T-cell (primary cell): ENCODE results near the gene SORL1. TPM values are rescaled to one million over a fixed set of nuclear protein-coding genes. Genes with fewer than 3 reads are reported as not detected.
A peak's percentile ranks its signal among the peaks of the same experiment; 100 is the strongest.

ENCODE experiments used
- ATAC-seq, 4 experiments: fragments of 200-7000 bp in 3 of 4; fragments of 150-1000 bp in 1 of 4; cut with Tn5 transposase; replicated peaks in 1 of 4; 1 replicate in 3 of 4; 2 replicates in 1 of 4; pipeline ENCODE4 v1.10.0; 2021; ENCODE audit warnings: moderate library complexity in 3 of 4, mild to moderate bottlenecking in 2 of 4, moderate number of reproducible peaks in 1 of 4
- CTCF ChIA-PET, 2 donors: fragments of 300-600 bp; sonication (Branson Sonifier 250); formaldehyde crosslinking; loops; one replicate each; lab custom pipeline; 2022; ENCODE audit warnings: antibody characterized with exemption in 2 of 2; lab: Charles Lee
- POLR2A ChIA-PET, 2 donors: fragments of 300-600 bp; sonication (Branson Sonifier 250); formaldehyde crosslinking; loops; one replicate each; lab custom pipeline; 2022; ENCODE audit warnings: antibody characterized with exemption in 2 of 2; lab: Charles Lee
- DNase-seq, 35 experiments: peaks; one replicate each; pipeline versions ENCODE4 v3.0.0 to v3.0.0-alpha.2; 2013 to 2023
- H3K27ac ChIP-seq: one replicate; pipeline ENCODE4 v1.5.1; 2013; ENCODE audit warnings: low read length
- H3K27me3 ChIP-seq, 2 experiments: replicated peaks in 1 of 2; 1 replicate in 1 of 2; 2 replicates in 1 of 2; pipeline versions ENCODE4 v1.6.1 to v1.7.0; 2013; ENCODE audit warnings: low read length in 1 of 2, mixed read lengths in 1 of 2; ENCODE audit not compliant: control insufficient read depth in 2 of 2, insufficient read depth in 2 of 2; ENCODE audit errors: extremely low read depth in 1 of 2
- H3K36me3 ChIP-seq, 2 donors: 1 replicate in 1 of 2; 2 replicates in 1 of 2; pipeline versions ENCODE4 v1.6.1 to v1.7.0; 2013; ENCODE audit warnings: low read length in 1 of 2; ENCODE audit not compliant: control insufficient read depth in 2 of 2, insufficient read depth in 1 of 2; ENCODE audit errors: extremely low read depth in 1 of 2
- H3K4me1 ChIP-seq, 2 experiments: 1 replicate in 1 of 2; 2 replicates in 1 of 2; pipeline versions ENCODE4 v1.6.1 to v1.7.0; 2013; ENCODE audit warnings: low read length in 2 of 2, mixed read lengths in 1 of 2; ENCODE audit not compliant: insufficient read depth in 2 of 2, control insufficient read depth in 1 of 2; ENCODE audit errors: extremely low read depth in 1 of 2
- H3K4me3 ChIP-seq, 2 donors: 1 replicate in 1 of 2; 2 replicates in 1 of 2; pipeline versions ENCODE4 v1.5.1 to v1.7.0; 2013; ENCODE audit warnings: mild to moderate bottlenecking in 2 of 2, low read length in 1 of 2, moderate library complexity in 1 of 2; ENCODE audit not compliant: control insufficient read depth in 1 of 2; ENCODE audit errors: extremely low read depth in 1 of 2
- H3K9me3 ChIP-seq: 2 replicates; pipeline ENCODE4 v1.7.0; 2013
- H3K27ac Mint-ChIP-seq, 2 donors: one replicate each; pipeline ENCODE4 v1.8.0; 2020 to 2021; ENCODE audit warnings: mild to moderate bottlenecking in 2 of 2, mixed read lengths in 2 of 2
- H3K27me3 Mint-ChIP-seq, 2 donors: one replicate each; pipeline ENCODE4 v1.8.0; 2021 to 2022; ENCODE audit warnings: mixed read lengths in 2 of 2
- H3K36me3 Mint-ChIP-seq: one replicate; pipeline ENCODE4 v1.8.0; 2021; ENCODE audit warnings: mixed read lengths
- H3K4me1 Mint-ChIP-seq, 3 donors: one replicate each; pipeline ENCODE4 v1.8.0; 2020 to 2022; ENCODE audit warnings: mixed read lengths in 3 of 3, mild to moderate bottlenecking in 1 of 3
- H3K4me3 Mint-ChIP-seq, 3 donors: one replicate each; pipeline ENCODE4 v1.8.0; 2020 to 2022; ENCODE audit warnings: mild to moderate bottlenecking in 3 of 3, mixed read lengths in 3 of 3, moderate library complexity in 3 of 3
- H3K9me3 Mint-ChIP-seq, 3 donors: one replicate each; pipeline ENCODE4 v1.8.0; 2020 to 2022; ENCODE audit warnings: mixed read lengths in 3 of 3
- whole genome bisulfite sequencing: methylation state at CpG from one replicate; pipeline ENCODE4 v1.1.5; 2013; ENCODE audit warnings: missing lambda C conversion rate; ENCODE audit not compliant: insufficient coverage; 5-methylcytosine and 5-hydroxymethylcytosine counted together
- total RNA-seq, 35 experiments: library from RNA in 6 of 35; stranded (reverse) in 6 of 35; fragments of 120-200 nt in 1 of 35; gene quantifications; one replicate each; pipeline versions ENCODE4 v1.2.1 to v1.2.4 and lab custom pipeline; 2013 to 2026

Gene SORL1
- total RNA-seq, 5 donors from 2014 or later (not counting 1 experiment from before 2014, with no cell fraction given): 361 to 422 (median 392) TPM

DNA sequence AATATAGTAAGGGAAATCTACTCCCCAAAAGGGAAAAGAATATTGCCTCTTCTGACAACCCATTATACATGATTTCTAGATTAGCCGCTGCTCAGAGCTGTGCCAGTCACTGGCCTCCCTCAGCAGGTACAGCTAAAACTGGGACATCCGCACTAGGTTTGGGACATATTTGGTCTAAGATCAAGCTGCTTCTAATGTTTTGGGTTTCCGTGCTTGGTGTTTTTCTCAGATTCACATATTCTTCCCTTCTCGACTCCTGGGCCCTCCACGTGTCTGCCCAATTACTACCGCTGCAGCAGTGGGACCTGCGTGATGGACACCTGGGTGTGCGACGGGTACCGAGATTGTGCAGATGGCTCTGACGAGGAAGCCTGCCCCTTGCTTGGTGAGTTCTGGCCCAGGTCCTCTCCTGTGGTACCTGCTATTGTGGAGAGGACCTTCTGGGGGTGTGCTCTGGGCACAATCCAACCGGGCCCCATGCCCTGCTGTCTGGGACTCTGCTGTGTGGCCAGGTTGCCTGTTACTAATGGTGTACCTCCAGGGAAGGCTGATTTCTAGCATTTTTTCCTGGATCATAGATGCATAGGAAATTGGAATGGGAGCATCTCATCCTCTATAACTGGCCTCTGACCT lies 138.8 kb downstream of the SORL1 start:
- ChIA-PET CTCF (interaction anchor here (0.6 to 2.1 kb wide), 19 partner anchors 9 to 344 kb away, joined by 3 to 15 read pairs (median 3); partner anchors contain the start of gene SC5D (in 1 of the 2)), POLR2A (interaction anchor here in 1 of 2 donors (0.5 kb wide), 1 partner anchor 8 kb away, joined by 3 read pairs; no protein-coding TSS in a partner anchor)
- WGBS: 95% methylated on average over 11 of the region's 12 CpGs
- H3K27ac ChIP-seq: no peak overlapping the region
- ATAC-seq: peak in 3 of 4 experiments; percentile 24 to 40 (median 33)
- no peaks in the 10 kb centered on the region for H3K9me3 Mint-ChIP-seq
- no peaks in the 10 kb centered on the region for H3K9me3 ChIP-seq
- peaks cover 18 to 98% of the 10 kb centered on the region in 2 donors for H3K36me3 ChIP-seq
- H3K4me3 ChIP-seq: no peak overlapping the region
- peaks cover 66% of the 10 kb centered on the region for H3K36me3 Mint-ChIP-seq
- H3K4me1 ChIP-seq: peaks cover 0 to 4% of the 10 kb centered on the region in 2 experiments
- H3K27me3 Mint-ChIP-seq: no peaks in the 10 kb centered on the region
- peak overlapping the region; percentile 54 to 81 for H3K27ac Mint-ChIP-seq
- peaks cover 0 to 20% (median 6%) of the 10 kb centered on the region in 3 donors for H3K4me1 Mint-ChIP-seq
- no peak for DNase-seq
- H3K27me3 ChIP-seq: no peaks in the 10 kb centered on the region
- no peak overlapping the region for H3K4me3 Mint-ChIP-seq

DNA sequence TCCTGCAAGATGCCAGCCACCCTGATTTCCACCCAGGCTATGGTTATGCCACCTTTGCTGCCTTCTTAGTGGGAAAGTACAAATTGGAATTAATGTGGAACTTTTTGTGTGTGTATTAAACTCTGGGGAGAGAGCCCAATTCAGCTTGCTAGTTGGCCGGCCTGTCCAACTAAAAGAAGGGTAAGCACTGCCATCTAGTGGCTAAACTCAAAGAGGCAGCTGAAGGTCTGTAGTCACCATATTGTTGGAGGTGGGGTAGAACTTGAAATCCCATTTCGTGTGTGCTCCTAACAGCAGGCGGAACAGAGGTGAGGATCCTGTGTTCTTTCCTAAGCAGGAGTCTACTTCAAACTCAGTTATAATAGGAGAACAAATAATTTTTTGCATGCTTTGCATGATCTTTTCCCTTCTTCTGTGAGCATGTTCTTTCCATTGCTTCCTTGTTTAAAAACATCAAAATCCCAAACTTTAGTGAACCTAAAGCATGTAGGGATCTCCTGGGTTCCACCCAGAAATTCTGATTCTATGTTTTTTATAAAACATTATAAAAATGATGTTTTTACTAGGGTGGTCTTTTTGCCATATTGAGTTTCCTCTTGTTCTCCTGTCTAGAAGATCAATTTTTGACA lies 139.4 kb downstream of the SORL1 start:
- 0% methylated on average over 1 of the region's 3 CpGs for WGBS
- no peaks in the 10 kb centered on the region for H3K27me3 Mint-ChIP-seq
- H3K27ac ChIP-seq: no peak overlapping the region
- H3K4me1 ChIP-seq: peaks cover 0 to 4% of the 10 kb centered on the region in 2 experiments
- peak overlapping the region; percentile 54 to 66 for H3K27ac Mint-ChIP-seq
- POLR2A ChIA-PET: no interaction called here
- CTCF ChIA-PET: interaction anchor here (0.6 to 2.1 kb wide), 20 partner anchors 8 to 400 kb away, joined by 3 to 15 read pairs (median 3); partner anchors contain the start of gene SC5D (in 1 of the 2)
- H3K36me3 ChIP-seq: peaks cover 24 to 98% of the 10 kb centered on the region in 2 donors
- no peaks in the 10 kb centered on the region for H3K9me3 ChIP-seq
- H3K4me1 Mint-ChIP-seq: peaks cover 0 to 16% (median 6%) of the 10 kb centered on the region in 3 donors
- H3K4me3 ChIP-seq: no peak overlapping the region
- peak; percentile 75 to 84 (median 80) for ATAC-seq
- peak; percentile 31 to 88 (median 58) for DNase-seq
- H3K4me3 Mint-ChIP-seq: no peak overlapping the region
- H3K36me3 Mint-ChIP-seq: peaks cover 64% of the 10 kb centered on the region
- no peaks in the 10 kb centered on the region for H3K9me3 Mint-ChIP-seq
- H3K27me3 ChIP-seq: no peaks in the 10 kb centered on the region

DNA sequence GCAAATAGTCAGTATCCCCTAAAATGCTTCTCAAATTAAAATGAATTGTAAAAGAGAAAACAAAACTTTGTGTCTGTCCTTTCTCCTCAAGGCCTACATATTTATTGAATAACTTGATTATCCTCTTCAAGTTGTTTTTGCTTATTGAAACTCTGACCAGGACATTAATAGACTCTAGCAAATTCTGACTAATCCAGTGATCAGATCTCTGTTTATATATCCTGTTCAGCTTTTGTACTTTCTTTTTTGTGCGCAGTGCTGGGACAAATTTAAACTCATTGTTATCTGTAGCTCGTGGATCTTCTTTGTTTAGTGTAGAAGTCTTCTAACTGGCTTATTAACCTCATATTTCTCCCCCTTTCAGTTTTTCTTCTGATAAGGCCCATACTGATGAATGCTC lies 140.6 kb downstream of the SORL1 start:
- ChIA-PET POLR2A (no interaction called here), CTCF (no interaction called here)
- Histone ChIP-seq H3K27me3 (no peaks in the 10 kb centered on the region), H3K36me3 (peaks cover 34 to 98% of the 10 kb centered on the region in 2 donors), H3K9me3 (no peaks in the 10 kb centered on the region), H3K4me3 (no peak overlapping the region), H3K27ac (no peak overlapping the region), H3K4me1 (peaks cover 0 to 4% of the 10 kb centered on the region in 2 experiments)
- H3K4me1 Mint-ChIP-seq: peaks cover 3 to 16% (median 8%) of the 10 kb centered on the region in 3 donors
- DNase-seq: no peak
- H3K9me3 Mint-ChIP-seq: no peaks in the 10 kb centered on the region
- no CpG with 5 or more reads among the region's 2 CpGs for WGBS
- H3K27me3 Mint-ChIP-seq: no peaks in the 10 kb centered on the region
- H3K27ac Mint-ChIP-seq: peak overlapping the region in 1 of 2 donors; percentile 30
- peaks cover 66% of the 10 kb centered on the region for H3K36me3 Mint-ChIP-seq
- no peak for ATAC-seq
- no peak overlapping the region for H3K4me3 Mint-ChIP-seq

DNA sequence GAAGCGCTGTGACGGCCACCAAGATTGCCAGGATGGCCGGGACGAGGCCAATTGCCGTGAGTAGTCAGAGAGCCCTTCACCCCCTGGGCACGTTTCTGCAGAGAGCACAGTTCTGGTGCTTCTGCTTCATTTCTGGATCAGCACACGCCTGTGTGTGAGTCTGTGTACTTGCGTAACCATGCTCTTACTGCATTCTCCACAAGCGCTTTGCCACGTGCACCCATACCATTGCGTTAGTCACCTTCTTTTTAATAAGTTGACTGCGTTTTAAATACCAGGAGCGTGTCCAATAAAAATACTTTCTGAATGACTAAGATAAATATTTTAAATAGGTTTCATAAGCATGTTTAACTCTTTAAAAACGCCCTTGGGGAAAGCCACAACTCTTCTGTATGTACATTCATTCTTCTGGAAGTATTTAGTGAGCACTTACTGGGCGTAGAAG lies 143.6 kb downstream of the SORL1 start:
- Mint-ChIP-seq H3K27ac (no peak overlapping the region), H3K4me3 (no peak overlapping the region), H3K27me3 (no peaks in the 10 kb centered on the region), H3K4me1 (peaks cover 9 to 19% (median 10%) of the 10 kb centered on the region in 3 donors), H3K36me3 (peaks cover 79% of the 10 kb centered on the region), H3K9me3 (no peaks in the 10 kb centered on the region)
- ChIA-PET POLR2A (no interaction called here), CTCF (no interaction called here)
- Histone ChIP-seq H3K27me3 (no peaks in the 10 kb centered on the region), H3K4me1 (peaks cover 0 to 4% of the 10 kb centered on the region in 2 experiments), H3K9me3 (no peaks in the 10 kb centered on the region), H3K36me3 (peaks cover 39 to 94% of the 10 kb centered on the region in 2 donors), H3K27ac (no peak overlapping the region), H3K4me3 (no peak overlapping the region)
- ATAC-seq (no peak), DNase-seq (no peak)
- WGBS: 93% methylated on average over 8 of the region's 15 CpGs

DNA sequence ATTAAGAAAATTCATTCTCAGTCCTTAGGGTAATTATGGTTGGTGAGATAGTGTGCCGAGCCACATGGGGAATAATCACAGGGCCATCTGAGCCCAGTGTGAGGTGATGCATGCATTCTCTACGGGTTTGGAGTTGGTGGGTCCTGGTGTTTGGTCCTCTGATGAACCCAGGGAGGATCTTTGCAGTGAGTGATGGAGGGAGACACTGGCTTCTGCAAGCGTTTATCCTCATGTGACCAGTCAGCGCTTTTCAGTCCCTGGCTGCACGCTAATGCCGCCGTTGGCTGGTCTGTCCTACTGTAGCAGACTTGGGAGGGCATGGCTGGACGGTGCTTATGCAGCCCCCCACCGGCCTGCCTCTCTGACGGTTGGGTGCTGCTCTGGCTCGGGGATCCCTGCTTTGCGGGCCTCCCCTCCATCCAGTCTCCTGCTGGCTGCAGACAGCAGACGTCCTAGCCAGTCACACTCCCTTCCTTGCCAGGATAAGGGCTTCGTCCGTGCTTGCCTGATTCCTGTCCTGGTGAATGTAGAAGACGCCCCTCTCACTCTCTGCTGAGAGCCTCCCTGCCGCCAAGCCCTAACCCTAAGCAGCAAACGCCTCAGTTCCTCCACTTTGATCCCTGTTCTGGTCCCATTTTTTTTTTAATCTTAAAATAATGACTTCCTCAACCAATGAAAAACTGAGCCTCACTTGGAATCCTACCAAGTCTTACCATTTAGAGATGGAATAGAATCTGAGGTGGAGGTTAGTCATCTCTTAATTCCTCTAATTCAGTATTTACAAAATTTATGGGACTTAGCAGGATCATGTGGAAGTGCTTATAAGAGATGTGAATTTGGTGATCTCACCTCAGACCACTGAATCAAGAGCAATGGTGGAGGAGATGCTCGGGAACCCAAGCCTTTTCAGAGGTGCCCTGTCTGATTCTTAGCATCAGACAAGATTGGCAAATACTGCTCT lies 144.4 kb downstream of the SORL1 start:
- H3K4me3 Mint-ChIP-seq: no peak overlapping the region
- no peak overlapping the region for H3K27ac ChIP-seq
- H3K9me3 Mint-ChIP-seq: no peaks in the 10 kb centered on the region
- H3K36me3 Mint-ChIP-seq: peaks cover 77% of the 10 kb centered on the region
- no peaks in the 10 kb centered on the region for H3K27me3 Mint-ChIP-seq
- H3K4me3 ChIP-seq: no peak overlapping the region
- ChIA-PET CTCF (no interaction called here), POLR2A (no interaction called here)
- peaks cover 6 to 15% (median 9%) of the 10 kb centered on the region in 3 donors for H3K4me1 Mint-ChIP-seq
- H3K27me3 ChIP-seq: no peaks in the 10 kb centered on the region
- no peak overlapping the region for H3K27ac Mint-ChIP-seq
- no peaks in the 10 kb centered on the region for H3K9me3 ChIP-seq
- H3K36me3 ChIP-seq: peaks cover 32 to 88% of the 10 kb centered on the region in 2 donors
- no peaks in the 10 kb centered on the region for H3K4me1 ChIP-seq
- 96% methylated on average over 11 of the region's 19 CpGs for WGBS
- ATAC-seq (no peak), DNase-seq (no peak)
